Neuronal stem cell (in vitro differentiated cells): ENCODE results near the gene NHERF1.

Experiments
- DNase-seq: peaks from one replicate; pipeline ENCODE4 v3.0.0-alpha.2; 2013; ENCODE audit warnings: low spot score
- H2AFZ ChIP-seq: one replicate; pipeline ENCODE4 v1.6.1; 2013; ENCODE audit warnings: mild to moderate bottlenecking, low read length, inconsistent platforms
- H2AK5ac ChIP-seq: 2 replicates; pipeline ENCODE4 v1.6.1; 2013; ENCODE audit warnings: low read depth, mild to moderate bottlenecking, inconsistent platforms, low read length, moderate library complexity, mixed read lengths
- H2BK120ac ChIP-seq: 2 replicates; pipeline ENCODE4 v1.6.1; 2013; ENCODE audit warnings: low read depth, mild to moderate bottlenecking, inconsistent platforms, low read length, moderate library complexity, mixed read lengths
- H2BK12ac ChIP-seq: one replicate; pipeline ENCODE4 v1.6.1; 2013; ENCODE audit warnings: low read length, inconsistent platforms
- H2BK15ac ChIP-seq: 2 replicates; pipeline ENCODE4 v1.6.1; 2013; ENCODE audit warnings: mild to moderate bottlenecking, low read length, inconsistent platforms, mixed read lengths
- H2BK5ac ChIP-seq: one replicate; pipeline ENCODE4 v1.6.1; 2013; ENCODE audit warnings: inconsistent platforms, mild to moderate bottlenecking, low read length, moderate library complexity
- H3K14ac ChIP-seq: one replicate; pipeline ENCODE4 v1.6.1; 2013; ENCODE audit warnings: low read length, inconsistent platforms
- H3K18ac ChIP-seq: 2 replicates; pipeline ENCODE4 v1.6.1; 2013; ENCODE audit warnings: low read length, inconsistent platforms
- H3K23ac ChIP-seq: 2 replicates; pipeline ENCODE4 v1.6.1; 2013; ENCODE audit warnings: low read depth, mild to moderate bottlenecking, mixed read lengths, low read length, inconsistent platforms; ENCODE audit not compliant: poor library complexity
- H3K27ac ChIP-seq: replicated peaks from 3 replicates; pipeline ENCODE4 v1.5.1; 2013; ENCODE audit warnings: low read length, inconsistent platforms
- H3K27me3 ChIP-seq, 3 experiments: 2 replicates each; pipeline ENCODE4 v1.6.1; 2013; ENCODE audit warnings: low read length in 3 of 3, mild to moderate bottlenecking in 2 of 3, inconsistent platforms in 1 of 3, low read depth in 1 of 3, mixed read lengths in 1 of 3, moderate library complexity in 1 of 3; ENCODE audit not compliant: control insufficient read depth in 3 of 3, insufficient read depth in 3 of 3
- H3K36me3 ChIP-seq, 2 donors: replicated peaks in 1 of 2; 2 replicates each; pipeline ENCODE4 v1.6.1; 2013; ENCODE audit warnings: low read length in 2 of 2; ENCODE audit not compliant: control insufficient read depth in 2 of 2, insufficient read depth in 2 of 2
- H3K4ac ChIP-seq: 2 replicates; pipeline ENCODE4 v1.6.1; 2013; ENCODE audit warnings: inconsistent platforms, mild to moderate bottlenecking, low read length, moderate library complexity
- H3K4me1 ChIP-seq, 2 donors: 1 replicate in 1 of 2; 2 replicates in 1 of 2; pipeline ENCODE4 v1.6.1; 2013; ENCODE audit warnings: low read length in 2 of 2, low read depth in 1 of 2; ENCODE audit not compliant: control insufficient read depth in 2 of 2, insufficient read depth in 1 of 2
- H3K4me2 ChIP-seq: one replicate; pipeline ENCODE4 v1.6.1; 2013; ENCODE audit warnings: mild to moderate bottlenecking, low read length, inconsistent platforms; ENCODE audit not compliant: insufficient read depth, poor library complexity, severe bottlenecking
- H3K4me3 ChIP-seq, 2 donors: 2 replicates each; pipeline ENCODE4 v1.5.1; 2013; ENCODE audit warnings: low read length in 2 of 2, mild to moderate bottlenecking in 2 of 2, inconsistent platforms in 1 of 2, moderate library complexity in 1 of 2
- H3K79me1 ChIP-seq: one replicate; pipeline ENCODE4 v1.6.1; 2013; ENCODE audit warnings: low read depth, mild to moderate bottlenecking, inconsistent platforms, low read length, moderate library complexity
- H3K9ac ChIP-seq: one replicate; pipeline ENCODE4 v1.6.1; 2013; ENCODE audit warnings: mild to moderate bottlenecking, low read depth, low read length, inconsistent platforms; ENCODE audit not compliant: poor library complexity
- H3K9me3 ChIP-seq, 2 donors: replicated peaks in 1 of 2; 2 replicates each; pipeline versions ENCODE3 to v1.6.1; 2013; ENCODE audit warnings: low read length in 2 of 2, mild to moderate bottlenecking in 2 of 2, inconsistent platforms in 1 of 2, low read depth in 1 of 2, mixed read lengths in 1 of 2, moderate library complexity in 1 of 2; ENCODE audit not compliant: control insufficient read depth in 2 of 2, insufficient read depth in 1 of 2
- H4K8ac ChIP-seq: one replicate; pipeline ENCODE4 v1.6.1; 2013; ENCODE audit warnings: low read depth, mild to moderate bottlenecking, inconsistent platforms, low read length, moderate library complexity
- H4K91ac ChIP-seq: one replicate; pipeline ENCODE4 v1.6.1; 2013; ENCODE audit warnings: low read length, low read depth, mild to moderate bottlenecking, inconsistent platforms; ENCODE audit not compliant: poor library complexity
- WGBS, 2 donors: extraction: QIAGEN DNeasy Blood & Tissue Kit; methylation state at CpG; one replicate each; pipeline ENCODE4 v1.1.7; 2013; ENCODE audit warnings: missing lambda C conversion rate in 2 of 2, mixed read lengths in 1 of 2; ENCODE audit not compliant: insufficient read length in 2 of 2, insufficient replicate concordance in 1 of 2; ENCODE audit errors: extremely low coverage in 2 of 2; 5-methylcytosine and 5-hydroxymethylcytosine counted together

NHERF1 gene

GRCh38 chr17:74816905-74817620 lies 68.6 kb downstream of the NHERF1 start:
- no peak overlapping the region for H3K27ac ChIP-seq
- H2AK5ac ChIP-seq, result no peak overlapping the region
- peaks cover 0 to 18% of the 10 kb centered on the region in 2 donors for H3K4me1 ChIP-seq
- DNase-seq, result no peak
- H3K79me1 ChIP-seq, result no peaks in the 10 kb centered on the region
- H2BK5ac ChIP-seq, result no peak overlapping the region
- H2BK12ac ChIP-seq, result no peak overlapping the region
- no peak overlapping the region for H3K4ac ChIP-seq
- WGBS, 2 donors, result no CpG with 5 or more reads among the region's 18 CpGs
- no peak overlapping the region for H4K91ac ChIP-seq
- H3K18ac ChIP-seq, result no peak overlapping the region
- H2BK120ac ChIP-seq, result no peak overlapping the region
- H3K23ac ChIP-seq, result no peak overlapping the region
- no peaks in the 10 kb centered on the region for H3K27me3 ChIP-seq
- no peak overlapping the region for H4K8ac ChIP-seq
- peaks cover 11 to 15% of the 10 kb centered on the region in 2 donors for H3K36me3 ChIP-seq
- no peak overlapping the region for H3K4me2 ChIP-seq
- H3K9me3 ChIP-seq, result peaks cover 0 to 4% of the 10 kb centered on the region in 2 donors
- no peak overlapping the region for H2BK15ac ChIP-seq
- no peak overlapping the region for H3K14ac ChIP-seq
- H3K9ac ChIP-seq, result no peak overlapping the region
- peak overlapping the region in 1 of 2 donors; percentile 6 for H3K4me3 ChIP-seq
- H2AFZ ChIP-seq, result no peak overlapping the region

- no peak for DNase-seq
- Histone ChIP-seq H3K4me1 (peaks cover 0 to 9% of the 10 kb centered on the region in 2 donors), H3K4ac (no peak overlapping the region), H3K9me3 (peaks cover 0 to 4% of the 10 kb centered on the region in 2 donors), H3K4me2 (no peak overlapping the region), H2AFZ (no peak overlapping the region), H3K4me3 (no peak overlapping the region), H2BK12ac (no peak overlapping the region), H3K27me3 (no peaks in the 10 kb centered on the region), H3K18ac (no peak overlapping the region), H3K23ac (no peak overlapping the region), H4K8ac (no peak overlapping the region), H2BK15ac (no peak overlapping the region), H4K91ac (no peak overlapping the region), H3K27ac (no peak overlapping the region), H2BK5ac (peak overlapping the region; percentile 28), H3K14ac (no peak overlapping the region), H3K36me3 (peaks cover 11 to 15% of the 10 kb centered on the region in 2 donors), H2BK120ac (no peak overlapping the region), H3K79me1 (no peaks in the 10 kb centered on the region), H2AK5ac (no peak overlapping the region), H3K9ac (no peak overlapping the region)
- no CpG with 5 or more reads among the region's 16 CpGs for WGBS, 2 donors
These were observed 70.0 kb downstream of the NHERF1 start for GRCh38 chr17:74818291-74818938.
